GM06990 (cell line): ENCODE measurements around the gene GDPD5.

ENCODE experiments used
- DNase-seq: peaks from one replicate; pipeline ENCODE4 v3.0.0-alpha.2; 2011; ENCODE audit not compliant: insufficient read length; ENCODE audit errors: extremely low read depth
- H3K27me3 ChIP-seq: replicated peaks from 2 replicates; pipeline ENCODE4 v1.6.0; 2011; ENCODE audit warnings: low read length; ENCODE audit not compliant: control insufficient read depth, insufficient read depth
- H3K36me3 ChIP-seq: 2 replicates; pipeline ENCODE4 v1.5.1; 2011; ENCODE audit warnings: low read length; ENCODE audit not compliant: control insufficient read depth, insufficient read depth
- H3K4me3 ChIP-seq: replicated peaks from 2 replicates; pipeline ENCODE4 v1.5.1; 2011; ENCODE audit warnings: low read depth, mild to moderate bottlenecking, control low read depth, low read length
- TF ChIP-seq, protein P1 (sequence below): IDR thresholded peaks from 2 replicates; pipeline ENCODE4 v1.5.1; 2011; ENCODE audit warnings: low read length, control low read depth, mild to moderate bottlenecking, inconsistent platforms; ENCODE audit not compliant: insufficient read depth, poor library complexity, severe bottlenecking

The GDPD5 gene

DNA sequence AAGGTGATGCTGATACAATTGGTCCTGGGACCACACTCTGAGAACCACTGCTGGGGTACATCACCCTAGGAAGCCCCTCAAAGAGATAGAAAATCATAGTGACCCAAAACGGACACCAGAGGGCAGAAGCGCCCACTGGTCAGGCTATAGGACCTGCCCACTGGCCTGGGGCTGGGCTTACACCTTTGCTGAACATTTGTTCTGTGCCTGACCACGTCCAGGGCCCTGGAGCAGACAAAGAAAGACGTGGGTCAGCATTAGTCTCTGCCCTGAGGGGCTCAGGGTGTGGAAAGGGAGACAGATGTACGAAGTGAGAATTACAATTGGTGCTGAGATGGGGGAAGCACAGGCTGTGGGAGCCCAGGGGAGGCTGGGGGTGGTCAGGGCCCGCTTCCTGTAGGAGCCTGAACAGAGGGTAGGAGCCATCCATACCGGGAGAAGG is 21.9 kb upstream of the GDPD5 start:
- Histone ChIP-seq H3K36me3 (no peaks in the 10 kb centered on the region), H3K4me3 (no peak overlapping the region), H3K27me3 (no peaks in the 10 kb centered on the region)
- TF ChIP-seq, protein P1, sequence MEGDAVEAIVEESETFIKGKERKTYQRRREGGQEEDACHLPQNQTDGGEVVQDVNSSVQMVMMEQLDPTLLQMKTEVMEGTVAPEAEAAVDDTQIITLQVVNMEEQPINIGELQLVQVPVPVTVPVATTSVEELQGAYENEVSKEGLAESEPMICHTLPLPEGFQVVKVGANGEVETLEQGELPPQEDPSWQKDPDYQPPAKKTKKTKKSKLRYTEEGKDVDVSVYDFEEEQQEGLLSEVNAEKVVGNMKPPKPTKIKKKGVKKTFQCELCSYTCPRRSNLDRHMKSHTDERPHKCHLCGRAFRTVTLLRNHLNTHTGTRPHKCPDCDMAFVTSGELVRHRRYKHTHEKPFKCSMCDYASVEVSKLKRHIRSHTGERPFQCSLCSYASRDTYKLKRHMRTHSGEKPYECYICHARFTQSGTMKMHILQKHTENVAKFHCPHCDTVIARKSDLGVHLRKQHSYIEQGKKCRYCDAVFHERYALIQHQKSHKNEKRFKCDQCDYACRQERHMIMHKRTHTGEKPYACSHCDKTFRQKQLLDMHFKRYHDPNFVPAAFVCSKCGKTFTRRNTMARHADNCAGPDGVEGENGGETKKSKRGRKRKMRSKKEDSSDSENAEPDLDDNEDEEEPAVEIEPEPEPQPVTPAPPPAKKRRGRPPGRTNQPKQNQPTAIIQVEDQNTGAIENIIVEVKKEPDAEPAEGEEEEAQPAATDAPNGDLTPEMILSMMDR: peak; percentile 81
- DNase-seq: no peak

DNA sequence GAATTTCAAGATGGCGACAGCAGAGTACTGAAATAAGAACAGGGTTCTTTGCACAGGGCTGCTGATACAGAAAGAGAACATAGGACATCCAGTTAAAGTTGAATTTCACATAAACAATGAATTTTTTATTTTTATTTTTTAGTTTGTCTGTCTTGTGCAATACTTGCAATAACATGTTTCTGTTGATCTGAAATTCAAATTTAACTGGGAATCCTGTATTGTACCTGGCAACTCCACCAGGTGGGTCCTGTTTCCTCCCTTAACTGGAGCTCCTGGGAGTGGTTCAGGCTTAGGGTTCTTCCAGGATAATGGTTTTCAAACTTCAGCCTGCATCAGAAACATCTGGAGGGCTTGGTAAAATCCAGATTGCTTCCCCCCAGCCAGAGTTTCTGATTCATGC is 21.4 kb upstream of the GDPD5 start:
- DNase-seq: no peak
- H3K27me3 ChIP-seq: no peaks in the 10 kb centered on the region
- H3K4me3 ChIP-seq: no peak overlapping the region
- TF ChIP-seq, protein P1: no peak
- no peaks in the 10 kb centered on the region for H3K36me3 ChIP-seq

DNA sequence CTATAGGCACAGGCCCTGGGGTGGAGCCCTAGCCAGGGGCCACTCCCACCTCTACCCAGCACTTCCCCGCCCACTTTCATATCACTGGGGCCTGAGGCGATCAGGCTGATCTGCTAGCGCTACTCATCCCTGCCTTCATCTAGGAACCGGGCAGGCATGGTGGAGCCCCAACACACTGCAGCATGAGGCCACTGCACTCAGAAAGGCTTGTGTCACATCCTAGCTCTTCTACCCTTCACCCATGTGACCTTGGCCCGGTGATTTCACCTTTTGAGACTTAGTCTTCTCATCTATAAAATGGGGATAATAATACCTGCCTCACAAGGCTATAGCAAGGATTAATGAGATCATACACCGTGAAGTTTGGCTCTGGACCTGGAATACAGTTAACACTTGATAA is 18.1 kb upstream of the GDPD5 start:
- Histone ChIP-seq H3K4me3 (no peak overlapping the region), H3K36me3 (no peaks in the 10 kb centered on the region), H3K27me3 (no peaks in the 10 kb centered on the region)
- no peak for DNase-seq
- TF ChIP-seq, protein P1: no peak

DNA sequence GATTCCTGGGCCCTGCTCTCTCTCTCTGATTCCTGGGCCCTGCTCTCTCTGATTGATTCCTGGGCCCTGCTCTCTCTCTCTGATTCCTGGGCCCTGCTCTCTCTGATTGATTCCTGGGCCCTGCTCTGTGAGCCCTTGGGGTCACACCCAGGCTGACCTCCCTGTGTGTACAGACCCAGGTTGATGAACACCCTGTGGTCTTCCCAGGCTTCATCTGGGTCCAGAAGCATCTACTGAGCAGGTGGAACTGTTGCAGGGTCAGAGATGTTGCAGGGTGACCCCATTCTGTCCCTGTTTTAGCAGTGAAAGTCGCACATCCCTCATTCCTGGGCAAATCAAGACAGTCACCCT is 16.3 kb upstream of the GDPD5 start:
- no peak for DNase-seq
- TF ChIP-seq, protein P1: no peak
- Histone ChIP-seq H3K27me3 (no peaks in the 10 kb centered on the region), H3K36me3 (no peaks in the 10 kb centered on the region), H3K4me3 (no peak overlapping the region)

DNA sequence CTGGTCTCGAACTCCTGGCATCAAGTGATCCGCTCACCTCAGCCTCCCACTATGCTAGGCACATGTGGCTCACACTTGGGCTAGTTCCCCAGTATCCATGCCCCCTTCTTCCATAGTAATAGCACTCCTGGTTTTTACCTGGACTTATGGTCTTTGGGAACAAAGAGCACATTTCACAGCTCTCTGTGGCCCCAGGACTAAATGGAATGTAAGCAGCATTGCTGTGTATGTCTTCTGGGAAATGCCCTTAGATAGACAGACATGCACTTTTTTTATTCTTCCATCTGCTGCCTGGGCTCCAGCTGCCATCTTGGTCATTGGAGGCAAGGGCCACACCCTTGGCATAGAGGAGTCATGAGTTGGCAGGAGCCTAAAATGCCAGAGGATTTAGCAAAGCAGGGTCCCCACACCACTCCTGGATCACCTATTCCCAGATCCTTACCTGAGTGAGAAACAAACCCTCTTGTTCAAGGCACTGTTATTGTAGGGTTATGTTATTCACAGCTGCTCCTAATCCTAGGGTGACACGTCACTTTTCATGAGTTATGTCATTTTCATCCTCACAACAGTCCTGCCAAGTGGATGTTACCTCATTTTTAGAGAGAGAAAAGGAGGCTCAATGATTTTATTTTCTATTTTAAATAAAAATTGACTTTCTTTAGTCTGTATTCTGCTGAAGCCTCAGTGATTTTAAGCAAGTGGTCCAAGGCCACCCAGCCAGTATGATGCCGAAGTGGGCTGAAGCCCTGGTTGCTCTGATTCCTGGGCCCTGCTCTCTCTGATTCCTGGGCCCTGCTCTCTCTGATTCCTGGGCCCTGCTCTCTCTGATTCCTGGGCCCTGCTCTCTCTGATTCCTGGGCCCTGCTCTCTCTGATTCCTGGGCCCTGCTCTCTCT is 15.7 kb upstream of the GDPD5 start:
- no peaks in the 10 kb centered on the region for H3K27me3 ChIP-seq
- TF ChIP-seq, protein P1: no peak
- H3K36me3 ChIP-seq: no peaks in the 10 kb centered on the region
- no peak overlapping the region for H3K4me3 ChIP-seq
- no peak for DNase-seq
